Activated T-cell treated with anti-CD3 and anti-CD28 coated beads for 24 hours (primary cell): ENCODE data around the gene ERBIN.
"Not testable (repeated sequence)": the region's sequence is repeated elsewhere in the genome, so short reads cannot be mapped to it uniquely, and the experiment has no call there.

Source experiments
- DNase-seq: peaks from one replicate; pipeline ENCODE4 v3.0.0-alpha.2; 2020; ENCODE audit warnings: low read depth

Gene ERBIN, protein sequence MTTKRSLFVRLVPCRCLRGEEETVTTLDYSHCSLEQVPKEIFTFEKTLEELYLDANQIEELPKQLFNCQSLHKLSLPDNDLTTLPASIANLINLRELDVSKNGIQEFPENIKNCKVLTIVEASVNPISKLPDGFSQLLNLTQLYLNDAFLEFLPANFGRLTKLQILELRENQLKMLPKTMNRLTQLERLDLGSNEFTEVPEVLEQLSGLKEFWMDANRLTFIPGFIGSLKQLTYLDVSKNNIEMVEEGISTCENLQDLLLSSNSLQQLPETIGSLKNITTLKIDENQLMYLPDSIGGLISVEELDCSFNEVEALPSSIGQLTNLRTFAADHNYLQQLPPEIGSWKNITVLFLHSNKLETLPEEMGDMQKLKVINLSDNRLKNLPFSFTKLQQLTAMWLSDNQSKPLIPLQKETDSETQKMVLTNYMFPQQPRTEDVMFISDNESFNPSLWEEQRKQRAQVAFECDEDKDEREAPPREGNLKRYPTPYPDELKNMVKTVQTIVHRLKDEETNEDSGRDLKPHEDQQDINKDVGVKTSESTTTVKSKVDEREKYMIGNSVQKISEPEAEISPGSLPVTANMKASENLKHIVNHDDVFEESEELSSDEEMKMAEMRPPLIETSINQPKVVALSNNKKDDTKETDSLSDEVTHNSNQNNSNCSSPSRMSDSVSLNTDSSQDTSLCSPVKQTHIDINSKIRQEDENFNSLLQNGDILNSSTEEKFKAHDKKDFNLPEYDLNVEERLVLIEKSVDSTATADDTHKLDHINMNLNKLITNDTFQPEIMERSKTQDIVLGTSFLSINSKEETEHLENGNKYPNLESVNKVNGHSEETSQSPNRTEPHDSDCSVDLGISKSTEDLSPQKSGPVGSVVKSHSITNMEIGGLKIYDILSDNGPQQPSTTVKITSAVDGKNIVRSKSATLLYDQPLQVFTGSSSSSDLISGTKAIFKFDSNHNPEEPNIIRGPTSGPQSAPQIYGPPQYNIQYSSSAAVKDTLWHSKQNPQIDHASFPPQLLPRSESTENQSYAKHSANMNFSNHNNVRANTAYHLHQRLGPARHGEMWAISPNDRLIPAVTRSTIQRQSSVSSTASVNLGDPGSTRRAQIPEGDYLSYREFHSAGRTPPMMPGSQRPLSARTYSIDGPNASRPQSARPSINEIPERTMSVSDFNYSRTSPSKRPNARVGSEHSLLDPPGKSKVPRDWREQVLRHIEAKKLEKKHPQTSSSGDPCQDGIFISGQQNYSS (N-terminal part only)

GRCh38 chr5:65926276-65926783 is at the start of gene ERBIN:
Gene ERBIN (plus strand): TSS chr5:65926575. CDS start chr5:65992719, 66,144 bp downstream.
- DNase-seq: peak; percentile 60

- DNase-seq: no peak
Measured at GRCh38 chr5:65876970-65877369, 49.4 kb upstream of the ERBIN start.

- not testable (repeated sequence) for DNase-seq
Measured at GRCh38 chr5:65879668-65880256, 46.6 kb upstream of the ERBIN start.

GRCh38 chr5:65880496-65881072 is 45.8 kb upstream of the ERBIN start:
- no peak for DNase-seq

GRCh38 chr5:65882278-65882677 is 44.1 kb upstream of the ERBIN start:
- no peak for DNase-seq

DNA sequence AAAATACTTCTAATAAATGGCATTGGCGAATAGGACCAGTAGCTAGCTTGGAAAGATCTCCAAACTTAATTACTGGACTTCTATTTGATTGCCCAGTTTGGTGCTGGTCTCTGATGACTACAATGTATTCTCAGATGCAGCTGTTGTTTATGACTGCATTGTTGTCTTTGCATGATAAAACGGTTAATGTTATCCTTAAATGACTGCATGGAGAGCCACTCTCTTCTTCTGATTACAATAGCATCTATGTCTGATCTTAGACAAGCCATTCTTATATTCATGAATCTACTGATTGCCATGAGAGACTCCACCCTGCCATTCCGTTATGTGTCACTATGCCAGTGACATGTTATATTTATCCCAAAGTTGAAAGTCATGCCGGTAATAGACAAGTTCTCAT is 42.9 kb upstream of the ERBIN start:
- no peak for DNase-seq

GRCh38 chr5:65886387-65886786 is 40.0 kb upstream of the ERBIN start:
- DNase-seq: no peak

DNA sequence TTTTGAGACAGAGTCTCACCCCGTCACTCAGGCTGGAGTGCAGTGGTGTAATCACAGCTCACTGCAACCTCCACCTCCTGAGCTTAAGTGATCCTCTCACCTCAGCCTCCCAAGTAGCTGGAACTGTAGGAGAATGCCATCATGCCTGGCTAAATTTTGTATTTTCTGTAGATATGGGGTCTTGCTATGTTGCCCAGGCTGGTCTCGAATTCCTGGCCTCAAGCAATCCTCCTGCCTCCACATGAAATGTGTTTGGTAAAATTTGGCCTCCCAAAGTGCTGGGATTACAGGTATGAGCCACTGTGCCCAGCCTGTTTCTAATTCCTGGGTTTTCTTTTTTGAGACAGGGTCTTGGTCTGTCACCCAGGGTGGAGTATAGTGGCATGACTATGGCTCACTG is 34.4 kb upstream of the ERBIN start:
- not testable (repeated sequence) for DNase-seq

- no peak for DNase-seq
Measured at GRCh38 chr5:65892801-65893200, 33.6 kb upstream of the ERBIN start.

GRCh38 chr5:65893749-65894430 is 32.5 kb upstream of the ERBIN start:
- no peak for DNase-seq

DNA sequence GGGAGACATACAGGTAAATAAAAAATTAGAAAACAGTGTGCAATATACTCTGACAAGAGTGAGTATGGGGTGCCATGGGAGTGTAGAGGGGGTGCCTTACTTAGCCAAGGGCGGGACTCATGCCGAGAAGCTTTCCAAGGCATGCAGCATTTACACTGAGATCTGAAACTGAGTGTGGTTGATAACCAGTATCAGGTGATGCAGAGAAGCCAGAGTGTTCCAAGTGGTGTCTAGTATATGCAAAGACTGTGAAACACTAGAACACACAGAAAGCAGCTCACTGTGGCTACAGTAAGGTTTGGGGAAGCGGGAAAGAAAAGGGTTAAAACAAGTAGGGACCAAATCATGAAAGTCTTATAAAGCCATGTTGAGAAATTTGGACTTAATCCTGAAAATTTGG is 30.5 kb upstream of the ERBIN start:
- no peak for DNase-seq

DNA sequence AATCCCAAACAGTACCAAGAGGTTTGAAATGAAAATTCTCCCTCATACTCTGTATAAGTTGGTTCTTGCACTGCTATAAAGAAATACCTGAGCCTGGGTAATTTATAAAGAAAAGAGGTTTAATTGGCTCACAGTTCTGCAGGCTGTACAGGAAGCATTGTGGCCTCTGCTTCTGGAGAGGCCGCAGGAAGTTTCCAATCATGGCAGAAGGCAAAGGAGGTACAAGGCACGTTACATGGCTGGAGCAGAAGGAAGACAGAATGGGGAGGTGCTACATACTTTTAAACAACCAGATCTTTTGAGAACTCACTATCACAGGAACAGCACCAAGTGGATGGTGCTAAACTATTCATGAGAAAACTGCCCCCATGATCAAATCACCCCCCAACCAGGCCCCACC is 25.6 kb upstream of the ERBIN start:
- no peak for DNase-seq

- no peak for DNase-seq
Measured at GRCh38 chr5:65902104-65902503, 24.3 kb upstream of the ERBIN start.

DNA sequence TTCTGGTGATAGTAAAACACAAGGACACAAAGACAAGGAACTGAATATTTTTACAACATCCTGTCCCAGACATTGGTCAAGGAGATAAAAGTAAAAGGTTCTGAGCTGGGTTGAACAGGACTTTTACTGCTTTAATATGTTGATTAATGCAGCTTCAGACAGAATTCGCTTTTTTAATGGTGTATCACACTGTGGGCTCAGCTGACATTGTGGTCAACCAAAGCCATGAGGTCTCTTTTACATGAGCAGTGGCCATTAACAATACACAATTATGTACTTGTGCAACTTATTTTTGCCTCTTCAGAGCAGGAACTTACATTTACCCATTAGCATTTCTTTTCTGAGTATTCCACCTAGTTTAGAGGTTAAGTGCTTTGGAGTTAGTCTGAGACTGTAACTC is 22.8 kb upstream of the ERBIN start:
- no peak for DNase-seq

DNA sequence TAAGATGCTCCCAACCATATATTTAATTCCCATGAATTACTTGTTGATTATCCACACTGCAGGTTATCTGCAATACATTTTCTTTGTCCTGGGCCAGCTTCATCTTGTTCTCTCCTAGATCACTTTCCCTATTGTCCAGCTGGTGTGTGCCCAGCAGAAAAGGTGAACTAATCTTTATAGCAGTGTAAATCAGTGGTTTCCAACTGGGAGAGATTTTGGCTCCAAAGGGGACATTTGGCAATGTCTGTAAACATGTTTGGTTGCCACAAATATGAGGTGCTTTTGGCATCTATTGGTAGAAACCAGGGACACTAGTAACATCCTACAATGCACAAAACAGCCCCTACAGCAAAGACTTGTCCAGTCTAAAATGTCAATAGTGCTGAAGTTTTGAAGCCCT is 20.1 kb upstream of the ERBIN start:
- no peak for DNase-seq

GRCh38 chr5:65907135-65907534 is 19.2 kb upstream of the ERBIN start:
- no peak for DNase-seq

DNA sequence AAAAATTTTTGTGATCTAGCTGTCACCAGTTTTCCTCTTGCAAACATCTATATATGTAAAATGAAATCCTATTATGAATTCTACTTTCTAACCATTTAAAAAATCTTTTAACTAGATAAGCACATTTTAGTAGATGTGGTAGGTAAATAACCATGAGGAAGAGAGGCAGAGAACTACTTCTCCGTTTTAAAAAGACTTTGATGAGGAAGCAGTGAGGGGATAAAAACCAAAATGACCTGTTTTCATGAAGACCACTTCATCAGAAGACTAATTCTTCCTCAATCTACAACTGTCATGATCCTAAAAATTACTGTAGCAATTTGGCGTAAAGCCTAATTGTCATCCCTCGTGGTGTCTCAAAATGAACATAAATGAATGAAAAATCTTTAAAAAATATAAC is 15.7 kb upstream of the ERBIN start:
- no peak for DNase-seq

DNA sequence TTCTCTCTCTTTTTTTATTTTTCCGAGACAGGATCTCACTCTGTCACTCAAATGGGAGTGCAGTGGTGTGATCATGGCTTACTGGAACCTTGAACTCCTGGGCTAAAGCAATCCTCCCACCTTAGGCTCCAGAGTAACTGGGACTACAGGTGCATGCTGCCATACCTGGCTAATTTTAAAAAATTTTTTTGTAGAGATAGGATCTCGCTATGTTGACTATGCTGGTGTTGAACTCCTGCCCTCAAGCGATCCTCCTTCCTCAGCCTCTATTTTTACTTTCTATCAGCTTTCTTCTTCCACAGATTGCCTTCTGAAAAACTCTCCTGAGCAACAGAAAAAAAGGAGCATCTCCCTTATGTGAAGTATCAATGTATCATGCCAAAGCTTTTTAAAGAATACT is 14.1 kb upstream of the ERBIN start:
- no peak for DNase-seq

DNA sequence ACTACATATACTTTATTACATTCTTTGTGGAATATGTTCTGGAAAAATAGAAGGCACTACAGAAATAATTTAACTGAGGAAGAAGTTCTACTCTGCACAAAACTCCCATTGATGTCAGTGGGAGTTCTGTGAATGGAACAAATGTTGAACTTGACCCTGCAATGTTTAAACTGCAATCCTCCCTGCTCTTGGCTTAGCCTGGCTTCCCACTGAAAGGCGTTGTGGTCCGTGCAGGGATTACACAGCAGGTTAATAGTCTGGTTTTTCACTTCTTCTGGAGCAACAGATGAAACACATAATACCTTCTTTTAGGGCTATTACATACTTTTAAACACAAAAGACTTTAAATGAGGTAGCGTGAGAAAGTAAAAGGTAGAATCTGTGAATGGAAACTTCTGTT is 12.9 kb upstream of the ERBIN start:
- DNase-seq: no peak

DNA sequence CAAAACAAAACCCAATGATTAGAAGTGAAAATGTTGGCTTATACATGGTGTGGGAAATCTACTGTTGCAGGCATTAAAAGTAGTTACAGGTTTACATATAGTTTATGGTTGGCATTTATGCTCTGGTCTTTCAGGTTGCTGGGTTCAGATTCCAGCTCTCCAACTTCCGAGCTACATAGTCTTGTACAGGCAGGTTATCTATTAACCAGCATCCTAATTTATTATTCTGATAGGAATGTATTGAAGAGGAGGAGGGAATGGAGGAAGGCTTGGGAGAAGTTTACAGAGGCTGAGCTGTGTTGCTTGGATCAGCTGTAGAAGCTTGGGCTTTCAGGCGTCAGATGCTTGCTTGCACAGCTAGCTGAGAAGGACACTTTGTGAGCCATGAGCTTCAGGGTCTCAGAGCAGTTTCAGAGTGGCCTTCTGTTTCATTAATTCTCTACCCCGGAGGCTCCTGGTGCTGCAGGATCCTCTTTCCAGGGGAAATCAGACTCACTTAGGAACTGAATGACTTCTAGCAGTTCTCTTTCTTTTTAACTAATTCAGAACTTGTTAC is 11.7 kb upstream of the ERBIN start:
- no peak for DNase-seq

DNA sequence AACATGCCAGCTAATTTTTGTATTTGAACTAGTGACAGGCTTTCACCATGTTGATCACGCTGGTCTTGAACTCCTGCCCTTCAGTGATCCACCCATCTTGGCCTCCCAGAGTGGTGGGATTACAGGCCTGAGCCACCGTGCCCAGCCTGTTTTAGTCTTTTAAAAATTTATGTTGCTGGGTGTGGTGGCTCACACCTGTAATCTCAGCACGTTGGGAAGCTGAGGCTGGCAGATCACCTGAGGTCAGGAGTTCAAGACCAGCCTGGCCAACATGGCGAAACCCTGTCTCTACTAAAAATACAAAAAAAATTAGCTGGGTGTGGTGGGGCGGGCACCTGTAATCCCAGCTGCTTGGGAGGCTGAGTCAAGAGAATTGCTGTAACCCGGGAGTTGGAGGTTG is 10.7 kb upstream of the ERBIN start:
- not testable (repeated sequence) for DNase-seq
